Immature natural killer cell (primary cell): ENCODE measurements around the gene CCDC178. TPM values are rescaled to one million over a fixed set of nuclear protein-coding genes. Genes with fewer than 3 reads are reported as not detected.
"Not testable (repeated sequence)": the region's sequence is repeated elsewhere in the genome, so short reads cannot be mapped to it uniquely, and the experiment has no call there.

ENCODE experiments used
- DNase-seq, 3 donors: peaks; one replicate each; pipeline ENCODE4 v3.0.0; 2022; ENCODE audit warnings: mixed read lengths in 1 of 3
- H3K27ac Mint-ChIP-seq, 6 donors: one replicate each; pipeline ENCODE4 v1.8.0; 2020; ENCODE audit warnings: mixed read lengths in 6 of 6, mild to moderate bottlenecking in 5 of 6, inconsistent platforms in 4 of 6, moderate library complexity in 3 of 6
- H3K27me3 Mint-ChIP-seq, 3 donors: one replicate each; pipeline ENCODE4 v1.8.0; 2020 to 2021; ENCODE audit warnings: low read depth in 3 of 3, mild to moderate bottlenecking in 3 of 3, mixed read lengths in 3 of 3, moderate library complexity in 3 of 3, inconsistent platforms in 1 of 3
- H3K36me3 Mint-ChIP-seq, 3 donors: one replicate each; pipeline ENCODE4 v1.8.0; 2020; ENCODE audit warnings: mixed read lengths in 3 of 3, inconsistent platforms in 2 of 3, mild to moderate bottlenecking in 2 of 3
- H3K4me1 Mint-ChIP-seq, 2 donors: one replicate each; pipeline ENCODE4 v1.8.0; 2020; ENCODE audit warnings: inconsistent platforms in 2 of 2, mild to moderate bottlenecking in 2 of 2, mixed read lengths in 2 of 2, moderate library complexity in 1 of 2
- H3K4me3 Mint-ChIP-seq, 5 donors: one replicate each; pipeline ENCODE4 v1.8.0; 2020; ENCODE audit warnings: mild to moderate bottlenecking in 5 of 5, mixed read lengths in 5 of 5, inconsistent platforms in 3 of 5, moderate library complexity in 3 of 5
- H3K9me3 Mint-ChIP-seq, 6 donors: one replicate each; pipeline ENCODE4 v1.8.0; 2020; ENCODE audit warnings: mild to moderate bottlenecking in 6 of 6, mixed read lengths in 6 of 6, inconsistent platforms in 4 of 6, moderate library complexity in 3 of 6
- polyA plus RNA-seq, 3 donors: library from polyadenylated mRNA; unstranded; fragments of 300-500 nt; fragmentation: Illumina TruSeq; gene quantifications; one replicate each; pipeline ENCODE4 v1.2.3, GENCODE V29; 2021

Gene CCDC178
- polyA plus RNA-seq, 3 donors from 2014 or later = not detected

DNA sequence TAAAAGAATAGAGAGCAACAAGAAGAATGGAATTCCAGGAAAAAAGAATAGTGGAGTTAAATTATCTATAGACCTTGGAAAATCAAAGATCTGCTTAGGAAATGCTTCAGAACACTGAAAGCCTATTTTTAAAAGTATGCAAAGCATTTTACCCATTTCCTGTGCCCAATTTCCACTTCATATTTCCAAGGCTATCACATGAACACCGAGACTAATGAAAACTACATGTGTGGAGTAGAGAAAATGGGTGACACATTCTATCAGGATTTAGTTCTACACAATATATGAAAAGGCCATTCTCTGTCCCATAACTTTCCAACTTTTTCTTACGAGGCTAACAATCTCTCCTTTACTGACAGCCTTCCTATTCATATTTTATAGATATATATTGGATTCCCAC is 279.4 kb downstream of the CCDC178 start:
- DNase-seq = no peak
- peaks cover 9 to 21% (median 12%) of the 10 kb centered on the region in 6 donors for H3K9me3 Mint-ChIP-seq
- no peaks in the 10 kb centered on the region for H3K36me3 Mint-ChIP-seq
- no peak overlapping the region for H3K4me3 Mint-ChIP-seq
- peaks cover 0 to 2% (median 0%) of the 10 kb centered on the region in 3 donors for H3K27me3 Mint-ChIP-seq
- no peaks in the 10 kb centered on the region for H3K4me1 Mint-ChIP-seq
- no peak overlapping the region for H3K27ac Mint-ChIP-seq

GRCh38 chr18:33159151-33159550 is 281.4 kb downstream of the CCDC178 start:
- H3K27ac Mint-ChIP-seq = no peak overlapping the region
- H3K9me3 Mint-ChIP-seq = peaks cover 9 to 27% (median 14%) of the 10 kb centered on the region in 6 donors
- no peaks in the 10 kb centered on the region for H3K36me3 Mint-ChIP-seq
- no peak for DNase-seq
- H3K4me1 Mint-ChIP-seq = no peaks in the 10 kb centered on the region
- H3K27me3 Mint-ChIP-seq = peaks cover 0 to 4% (median 0%) of the 10 kb centered on the region in 3 donors
- H3K4me3 Mint-ChIP-seq = no peak overlapping the region

GRCh38 chr18:33157893-33158292 is 282.6 kb downstream of the CCDC178 start:
- Mint-ChIP-seq H3K27me3 (peaks cover 0 to 4% (median 0%) of the 10 kb centered on the region in 3 donors), H3K9me3 (peaks cover 9 to 30% (median 14%) of the 10 kb centered on the region in 6 donors), H3K36me3 (no peaks in the 10 kb centered on the region), H3K27ac (no peak overlapping the region), H3K4me1 (no peaks in the 10 kb centered on the region), H3K4me3 (no peak overlapping the region)
- DNase-seq = no peak

GRCh38 chr18:33156906-33157470 is 283.5 kb downstream of the CCDC178 start:
- Mint-ChIP-seq H3K27ac (no peak overlapping the region), H3K4me1 (no peaks in the 10 kb centered on the region), H3K4me3 (no peak overlapping the region), H3K27me3 (peaks cover 0 to 4% (median 0%) of the 10 kb centered on the region in 3 donors), H3K36me3 (no peaks in the 10 kb centered on the region), H3K9me3 (peaks cover 9 to 38% (median 13%) of the 10 kb centered on the region in 6 donors)
- DNase-seq = no peak

DNA sequence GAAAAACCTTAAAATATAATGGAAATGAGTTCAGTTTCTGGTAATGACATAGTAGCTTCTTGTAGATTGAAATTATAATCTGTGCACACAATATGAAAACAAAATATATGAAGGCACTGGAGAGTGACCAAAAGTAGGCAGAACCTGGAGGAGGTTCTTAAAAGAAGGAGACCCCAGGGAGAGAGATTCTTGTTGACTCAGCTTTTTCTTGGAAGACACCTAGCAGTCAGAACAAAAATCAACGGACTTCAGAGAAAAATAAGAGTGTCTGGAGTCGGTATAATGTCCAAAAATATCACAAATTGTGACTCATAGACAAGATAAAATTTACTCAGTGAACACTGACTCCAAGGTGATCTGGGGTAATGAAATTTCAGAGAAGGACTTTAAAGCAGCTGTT is 286.5 kb downstream of the CCDC178 start:
- no peaks in the 10 kb centered on the region for H3K4me1 Mint-ChIP-seq
- peaks cover 0 to 4% (median 0%) of the 10 kb centered on the region in 3 donors for H3K36me3 Mint-ChIP-seq
- H3K27me3 Mint-ChIP-seq = peaks cover 0 to 1% (median 0%) of the 10 kb centered on the region in 3 donors
- DNase-seq = no peak
- no peak overlapping the region for H3K4me3 Mint-ChIP-seq
- peaks cover 5 to 44% (median 18%) of the 10 kb centered on the region in 6 donors for H3K9me3 Mint-ChIP-seq
- H3K27ac Mint-ChIP-seq = no peak overlapping the region

DNA sequence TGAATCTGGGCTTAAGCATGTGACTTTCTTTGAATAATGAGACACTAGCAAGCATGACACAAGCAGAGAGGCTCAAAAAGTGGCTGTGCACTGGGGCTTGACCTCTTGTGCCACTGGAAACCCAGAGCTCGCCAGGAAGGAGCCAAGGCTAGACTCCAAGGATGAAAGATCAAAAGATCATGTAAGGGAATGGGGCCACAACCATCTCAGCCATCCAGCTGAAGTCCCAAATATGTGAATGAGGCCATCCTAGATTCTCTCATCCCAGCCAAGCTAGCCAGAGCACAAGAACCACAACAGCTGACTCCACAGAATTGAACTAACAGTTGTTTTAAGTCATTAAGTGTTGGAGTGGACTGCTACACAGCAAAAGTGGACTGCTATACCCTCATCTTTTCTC is 288.1 kb downstream of the CCDC178 start:
- H3K27ac Mint-ChIP-seq = no peak overlapping the region

GRCh38 chr18:33147811-33148210 is 292.7 kb downstream of the CCDC178 start:
- H3K27ac Mint-ChIP-seq, H3K4me3 Mint-ChIP-seq, DNase-seq, H3K36me3 Mint-ChIP-seq, H3K27me3 Mint-ChIP-seq, H3K4me1 Mint-ChIP-seq: not testable (repeated sequence)
- peaks cover 11 to 47% (median 24%) of the 10 kb centered on the region in 6 donors for H3K9me3 Mint-ChIP-seq

More for the DNA sequence above, 288.1 kb downstream of the CCDC178 start:
- no peak overlapping the region for H3K4me3 Mint-ChIP-seq
- peaks cover 5 to 52% (median 18%) of the 10 kb centered on the region in 6 donors for H3K9me3 Mint-ChIP-seq
- H3K27me3 Mint-ChIP-seq = peaks cover 0 to 1% (median 0%) of the 10 kb centered on the region in 3 donors
- DNase-seq = no peak
- peaks cover 0 to 4% (median 0%) of the 10 kb centered on the region in 3 donors for H3K36me3 Mint-ChIP-seq
- no peaks in the 10 kb centered on the region for H3K4me1 Mint-ChIP-seq

GRCh38 chr18:33146014-33146413 is 294.5 kb downstream of the CCDC178 start:
- Mint-ChIP-seq H3K36me3 (peaks cover 0 to 11% (median 0%) of the 10 kb centered on the region in 3 donors), H3K27me3 (no peaks in the 10 kb centered on the region), H3K9me3 (peaks cover 14 to 56% (median 28%) of the 10 kb centered on the region in 6 donors), H3K27ac (no peak overlapping the region), H3K4me1 (no peaks in the 10 kb centered on the region), H3K4me3 (no peak overlapping the region)
- no peak for DNase-seq

DNA sequence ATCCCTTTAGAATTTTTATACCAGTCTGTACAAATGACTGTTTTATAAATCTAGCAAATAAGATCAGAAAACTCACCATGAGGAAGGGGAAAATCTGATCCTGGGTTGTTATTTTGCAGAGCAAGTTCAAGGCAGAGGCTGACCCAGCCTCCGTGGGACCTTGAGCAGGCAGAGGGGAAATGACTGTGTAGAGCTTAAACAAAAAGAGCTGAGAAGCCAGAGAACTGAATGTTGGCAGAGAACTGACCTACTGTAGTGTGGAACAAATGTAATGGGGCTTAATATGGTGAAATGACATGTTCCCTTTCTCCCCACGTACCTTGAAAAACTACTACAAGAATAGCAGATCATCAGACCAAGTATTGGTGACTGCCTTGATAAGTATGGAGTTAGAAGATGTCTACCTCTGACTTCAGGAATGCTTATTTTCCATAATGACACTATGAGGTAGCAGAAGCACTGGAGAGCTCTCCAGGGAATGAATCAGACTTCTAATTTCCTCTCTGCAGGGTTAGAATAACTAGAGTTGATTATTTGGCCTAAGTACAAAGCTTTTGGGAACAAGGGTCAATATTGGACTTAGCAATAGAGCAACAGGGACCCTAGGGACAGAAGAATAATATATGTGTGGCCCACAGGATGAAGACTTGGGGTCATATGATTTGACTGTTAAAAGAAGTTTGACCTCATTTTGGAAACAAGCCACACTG is 304.4 kb downstream of the CCDC178 start:
- H3K27ac Mint-ChIP-seq = no peak overlapping the region
- no peaks in the 10 kb centered on the region for H3K4me1 Mint-ChIP-seq
- no peak for DNase-seq
- peaks cover 9 to 40% (median 17%) of the 10 kb centered on the region in 6 donors for H3K9me3 Mint-ChIP-seq
- H3K27me3 Mint-ChIP-seq = peaks cover 0 to 2% (median 0%) of the 10 kb centered on the region in 3 donors
- no peaks in the 10 kb centered on the region for H3K36me3 Mint-ChIP-seq
- no peak overlapping the region for H3K4me3 Mint-ChIP-seq

DNA sequence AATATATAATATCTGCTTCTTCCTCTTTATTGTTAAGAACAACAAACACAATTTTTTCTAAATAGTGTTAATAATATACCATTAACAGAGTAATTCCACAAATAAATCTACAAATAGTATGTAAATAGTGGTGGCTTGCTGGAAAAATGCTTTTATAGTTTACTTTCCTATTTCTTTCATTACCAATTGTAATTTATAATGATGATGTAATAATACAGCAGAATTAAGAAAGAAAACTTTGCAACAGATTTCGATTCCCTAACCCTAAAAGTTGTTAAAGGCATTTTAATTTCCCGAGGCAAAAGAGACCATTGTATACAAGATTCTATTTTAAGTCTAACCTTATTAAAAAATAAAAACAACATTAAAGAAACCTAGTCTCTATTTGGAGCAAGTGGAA is 307.9 kb downstream of the CCDC178 start:
- Mint-ChIP-seq H3K4me1 (no peaks in the 10 kb centered on the region), H3K4me3 (no peak overlapping the region), H3K9me3 (peaks cover 5 to 16% (median 7%) of the 10 kb centered on the region in 6 donors), H3K27ac (no peak overlapping the region), H3K27me3 (no peaks in the 10 kb centered on the region), H3K36me3 (no peaks in the 10 kb centered on the region)
- DNase-seq = no peak

GRCh38 chr18:33128581-33128980 is 311.9 kb downstream of the CCDC178 start:
- Mint-ChIP-seq H3K4me1 (no peaks in the 10 kb centered on the region), H3K4me3 (no peak overlapping the region), H3K36me3 (no peaks in the 10 kb centered on the region), H3K27me3 (no peaks in the 10 kb centered on the region), H3K27ac (no peak overlapping the region), H3K9me3 (peaks cover 0 to 6% (median 2%) of the 10 kb centered on the region in 6 donors)
- DNase-seq = no peak

GRCh38 chr18:33123862-33124518 is 316.5 kb downstream of the CCDC178 start:
- H3K27me3 Mint-ChIP-seq = peaks cover 0 to 3% (median 0%) of the 10 kb centered on the region in 3 donors

GRCh38 chr18:33116376-33116775 is 324.1 kb downstream of the CCDC178 start:
- no peak overlapping the region for H3K4me3 Mint-ChIP-seq
- H3K27me3 Mint-ChIP-seq = peaks cover 0 to 3% (median 1%) of the 10 kb centered on the region in 3 donors
- H3K9me3 Mint-ChIP-seq = peaks cover 7 to 26% (median 13%) of the 10 kb centered on the region in 6 donors
- no peak overlapping the region for H3K27ac Mint-ChIP-seq
- H3K4me1 Mint-ChIP-seq = no peaks in the 10 kb centered on the region
- no peak for DNase-seq
- H3K36me3 Mint-ChIP-seq = no peaks in the 10 kb centered on the region

More at GRCh38 chr18:33123862-33124518, 316.5 kb downstream of the CCDC178 start:
- Mint-ChIP-seq H3K36me3 (no peaks in the 10 kb centered on the region), H3K9me3 (peaks cover 0 to 9% (median 4%) of the 10 kb centered on the region in 6 donors), H3K27ac (no peak overlapping the region), H3K4me3 (no peak overlapping the region), H3K4me1 (no peaks in the 10 kb centered on the region)
- DNase-seq = no peak

GRCh38 chr18:33115917-33116316 is 324.6 kb downstream of the CCDC178 start:
- H3K4me3 Mint-ChIP-seq = no peak overlapping the region
- no peaks in the 10 kb centered on the region for H3K4me1 Mint-ChIP-seq

More at GRCh38 chr18:33115917-33116316, 324.6 kb downstream of the CCDC178 start:
- Mint-ChIP-seq H3K9me3 (peaks cover 7 to 26% (median 12%) of the 10 kb centered on the region in 6 donors), H3K27me3 (peaks cover 0 to 3% (median 1%) of the 10 kb centered on the region in 3 donors), H3K27ac (no peak overlapping the region), H3K36me3 (no peaks in the 10 kb centered on the region)
- DNase-seq = no peak
